ENCODE measurements around the gene GTF2IRD2.
"Not testable (repeated sequence)": the region's sequence is repeated elsewhere in the genome, so short reads cannot be mapped to it uniquely, and the experiment has no call there.

DNA sequence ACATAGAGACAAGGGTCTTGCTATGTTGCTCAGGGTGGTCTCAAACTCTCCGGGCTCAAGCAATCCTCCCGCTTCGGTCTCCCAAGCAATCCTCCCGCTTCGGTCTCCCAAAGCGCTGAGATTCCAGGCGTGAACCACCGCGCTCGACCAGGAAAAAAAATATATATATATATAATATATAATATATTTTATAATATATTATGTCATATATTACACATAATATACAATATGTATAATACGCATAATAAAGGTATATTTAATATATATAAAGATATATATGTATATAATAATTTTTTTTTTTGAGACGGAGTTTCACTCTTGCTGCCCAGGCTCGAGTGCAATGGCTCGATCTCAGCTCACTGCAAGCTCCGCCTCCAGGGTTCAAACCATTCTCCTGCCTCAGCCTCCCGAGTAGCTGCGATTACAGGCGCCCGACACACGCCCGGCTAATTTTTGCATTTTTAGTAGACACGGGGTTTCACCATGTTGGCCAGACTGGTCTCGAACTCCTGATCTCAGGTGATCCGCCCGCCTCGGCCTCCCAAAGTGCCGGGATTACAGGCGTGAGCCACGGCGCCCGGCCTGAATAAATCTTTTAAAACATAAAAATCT is 38.2 kb upstream of the GTF2IRD2 start:
- TF ChIP-seq, protein P1, sequence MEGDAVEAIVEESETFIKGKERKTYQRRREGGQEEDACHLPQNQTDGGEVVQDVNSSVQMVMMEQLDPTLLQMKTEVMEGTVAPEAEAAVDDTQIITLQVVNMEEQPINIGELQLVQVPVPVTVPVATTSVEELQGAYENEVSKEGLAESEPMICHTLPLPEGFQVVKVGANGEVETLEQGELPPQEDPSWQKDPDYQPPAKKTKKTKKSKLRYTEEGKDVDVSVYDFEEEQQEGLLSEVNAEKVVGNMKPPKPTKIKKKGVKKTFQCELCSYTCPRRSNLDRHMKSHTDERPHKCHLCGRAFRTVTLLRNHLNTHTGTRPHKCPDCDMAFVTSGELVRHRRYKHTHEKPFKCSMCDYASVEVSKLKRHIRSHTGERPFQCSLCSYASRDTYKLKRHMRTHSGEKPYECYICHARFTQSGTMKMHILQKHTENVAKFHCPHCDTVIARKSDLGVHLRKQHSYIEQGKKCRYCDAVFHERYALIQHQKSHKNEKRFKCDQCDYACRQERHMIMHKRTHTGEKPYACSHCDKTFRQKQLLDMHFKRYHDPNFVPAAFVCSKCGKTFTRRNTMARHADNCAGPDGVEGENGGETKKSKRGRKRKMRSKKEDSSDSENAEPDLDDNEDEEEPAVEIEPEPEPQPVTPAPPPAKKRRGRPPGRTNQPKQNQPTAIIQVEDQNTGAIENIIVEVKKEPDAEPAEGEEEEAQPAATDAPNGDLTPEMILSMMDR (IDR thresholded peaks at IDR 0.05): not testable (repeated sequence)
- TF ChIP-seq POLR2A (IDR thresholded peaks at IDR 0.05): not testable (repeated sequence)

Data from adrenal gland (tissue), 5 donors.